ENCODE data around the gene DPF1. TPM values are rescaled to one million over a fixed set of nuclear protein-coding genes. Genes with fewer than 3 reads are reported as not detected.

The DPF1 gene
- total RNA-seq, result 0.50 and 0.51 TPM in 2 replicates
- 1.6 and 5.2 TPM in 2 replicates for polyA plus RNA-seq
- polyA plus RNA-seq (2012), result 1.6 and 5.0 TPM in 2 replicates
- 3.0 and 9.4 TPM in 2 replicates for polyA minus RNA-seq (ENCODE audit: low replicate concordance)

- peak; percentile 52 to 69 for DNase-seq (ENCODE audit: low read depth in 2 of 2)
- peak within 1 kb of the TSS; percentile 92 for H3K4me2 ChIP-seq (ENCODE audit: extremely low read depth, insufficient read depth, low read length)
- no peaks in the 10 kb centered on the region for H4K20me1 ChIP-seq (ENCODE audit: control insufficient read depth, extremely low read depth, insufficient read depth, low read length)
- H3K9ac ChIP-seq (ENCODE audit: insufficient read depth, low read length), result peak within 1 kb of the TSS; percentile 58
- H3K27ac ChIP-seq (ENCODE audit: insufficient read depth, low read length), result peak within 1 kb of the TSS; percentile 27
- H3K4me3 ChIP-seq (replicated peaks in 1 of 4; ENCODE audit: control extremely low read depth in 1 of 4, insufficient read depth in 1 of 4, low read depth in 3 of 4, low read length in 4 of 4), result peak within 1 kb of the TSS; percentile 67 to 81 (median 70)
- no peaks in the 10 kb centered on the region for H3K9me3 ChIP-seq (ENCODE audit: control insufficient read depth, insufficient read depth, low read depth, low read length)
- TF ChIP-seq CTCF (conservative IDR thresholded peaks at IDR 0.05 in 1 of 2, IDR thresholded peaks at IDR 0.05 in 1 of 2; ENCODE audit: low read depth in 1 of 2, low read length in 2 of 2) (peak in 1 of 2 donors; percentile 20), EZH2 (IDR thresholded peaks at IDR 0.05; ENCODE audit: low read length, missing control alignments) (no peak)
- H3K79me2 ChIP-seq (ENCODE audit: control insufficient read depth, insufficient read depth, low read length), result no peaks in the 10 kb centered on the region
- H2AFZ ChIP-seq (ENCODE audit: low read length), result peak within 1 kb of the TSS; percentile 95
- peaks cover 2% of the 10 kb centered on the region for H3K4me1 ChIP-seq (ENCODE audit: control insufficient read depth, extremely low read depth, insufficient read depth, low read length)
- no peaks in the 10 kb centered on the region for H3K36me3 ChIP-seq (ENCODE audit: control insufficient read depth, insufficient read depth, low read length)
- no peaks in the 10 kb centered on the region for H3K27me3 ChIP-seq (ENCODE audit: control insufficient read depth, insufficient read depth, low read length)
Observed at GRCh38 chr19:38224014-38224862, at the start of gene DPF1. TSS of gene DPF1 (minus strand) at chr19:38224222. CDS start at chr19:38224142, 80 bp downstream.

GRCh38 chr19:38273499-38273898, 49.5 kb upstream of the DPF1 start:
- no peaks in the 10 kb centered on the region for H3K36me3 ChIP-seq (ENCODE audit: control insufficient read depth, insufficient read depth, low read length)
- no peaks in the 10 kb centered on the region for H3K79me2 ChIP-seq (ENCODE audit: control insufficient read depth, insufficient read depth, low read length)
- H3K27me3 ChIP-seq (ENCODE audit: control insufficient read depth, insufficient read depth, low read length), result no peaks in the 10 kb centered on the region
- DNase-seq (ENCODE audit: low read depth in 2 of 2), result no peak
- no peak overlapping the region for H3K9ac ChIP-seq (ENCODE audit: insufficient read depth, low read length)
- no peak overlapping the region for H3K4me3 ChIP-seq (replicated peaks in 1 of 4; ENCODE audit: control extremely low read depth in 1 of 4, insufficient read depth in 1 of 4, low read depth in 3 of 4, low read length in 4 of 4)
- no peak overlapping the region for H3K4me2 ChIP-seq (ENCODE audit: extremely low read depth, insufficient read depth, low read length)
- H4K20me1 ChIP-seq (ENCODE audit: control insufficient read depth, extremely low read depth, insufficient read depth, low read length), result no peaks in the 10 kb centered on the region
- H2AFZ ChIP-seq (ENCODE audit: low read length), result no peak overlapping the region
- no peaks in the 10 kb centered on the region for H3K9me3 ChIP-seq (ENCODE audit: control insufficient read depth, insufficient read depth, low read depth, low read length)
- no peak for TF ChIP-seq EZH2 (IDR thresholded peaks at IDR 0.05; ENCODE audit: low read length, missing control alignments)
- H3K4me1 ChIP-seq (ENCODE audit: control insufficient read depth, extremely low read depth, insufficient read depth, low read length), result peaks cover 21% of the 10 kb centered on the region
- no peak overlapping the region for H3K27ac ChIP-seq (ENCODE audit: insufficient read depth, low read length)

- Histone ChIP-seq H2AFZ (ENCODE audit: low read length) (peak overlapping the region; percentile 43), H3K9ac (ENCODE audit: insufficient read depth, low read length) (no peak overlapping the region), H3K79me2 (ENCODE audit: control insufficient read depth, insufficient read depth, low read length) (no peaks in the 10 kb centered on the region), H3K4me1 (ENCODE audit: control insufficient read depth, extremely low read depth, insufficient read depth, low read length) (peaks cover 17% of the 10 kb centered on the region), H3K4me2 (ENCODE audit: extremely low read depth, insufficient read depth, low read length) (no peak overlapping the region), H3K27ac (ENCODE audit: insufficient read depth, low read length) (no peak overlapping the region), H3K9me3 (ENCODE audit: control insufficient read depth, insufficient read depth, low read depth, low read length) (no peaks in the 10 kb centered on the region), H3K4me3 (replicated peaks in 1 of 4; ENCODE audit: control extremely low read depth in 1 of 4, insufficient read depth in 1 of 4, low read depth in 3 of 4, low read length in 4 of 4) (no peak overlapping the region), H3K27me3 (ENCODE audit: control insufficient read depth, insufficient read depth, low read length) (no peaks in the 10 kb centered on the region), H3K36me3 (ENCODE audit: control insufficient read depth, insufficient read depth, low read length) (no peaks in the 10 kb centered on the region), H4K20me1 (ENCODE audit: control insufficient read depth, extremely low read depth, insufficient read depth, low read length) (no peaks in the 10 kb centered on the region)
- TF ChIP-seq EZH2 (IDR thresholded peaks at IDR 0.05; ENCODE audit: low read length, missing control alignments), result no peak
- TF ChIP-seq CTCF (conservative IDR thresholded peaks at IDR 0.05 in 1 of 2, IDR thresholded peaks at IDR 0.05 in 1 of 2; ENCODE audit: low read depth in 1 of 2, low read length in 2 of 2), result no peak
- DNase-seq (ENCODE audit: low read depth in 2 of 2), result peak in 1 of 2 donors; percentile 54
Observed at GRCh38 chr19:38270587-38271167, 46.7 kb upstream of the DPF1 start.
